MCF 10A (cell line): Measurements from ENCODE around the gene MYZAP. TPM values are rescaled to one million over a fixed set of nuclear protein-coding genes. Genes with fewer than 3 reads are reported as not detected.
A peak's percentile ranks its signal among the peaks of the same experiment; 100 is the strongest.

ENCODE experiments used
- BruUV-seq: library from RNA; stranded (reverse); fragments of 400-500 nt; replicated peaks from 2 replicates; lab custom pipeline; 2021; lab: Mats Ljungman, UMichigan
- CTCF ChIA-PET: fragments of 300-600 bp; sonication (Branson Sonifier 250); formaldehyde crosslinking; extraction: SDS; loops from one replicate; lab custom pipeline; 2021; ENCODE audit warnings: antibody characterized with exemption, inconsistent platforms; lab: Yijun Ruan, JAX
- POLR2A ChIA-PET: fragments of 300-600, 350-650 bp; sonication (Branson Sonifier 250); formaldehyde crosslinking; extraction: SDS; loops from one replicate; lab custom pipeline; 2020; ENCODE audit warnings: antibody characterized with exemption, inconsistent platforms; lab: Yijun Ruan, JAX
- DNase-seq: peaks from one replicate; pipeline ENCODE4 v3.0.0-alpha.2; 2018; ENCODE audit not compliant: unreplicated experiment
- H3K27ac Mint-ChIP-seq: one replicate; pipeline ENCODE4 v1.8.0; 2022; ENCODE audit warnings: mild to moderate bottlenecking, low read depth, mixed read lengths; ENCODE audit not compliant: unreplicated experiment
- H3K27me3 Mint-ChIP-seq: one replicate; pipeline ENCODE4 v1.8.0; 2022; ENCODE audit warnings: mixed read lengths; ENCODE audit not compliant: insufficient read depth, unreplicated experiment
- H3K36me3 Mint-ChIP-seq: one replicate; pipeline ENCODE4 v1.8.0; 2022; ENCODE audit warnings: mild to moderate bottlenecking, moderate library complexity, mixed read lengths; ENCODE audit not compliant: insufficient read depth, unreplicated experiment
- H3K4me1 Mint-ChIP-seq: one replicate; pipeline ENCODE4 v1.8.0; 2022; ENCODE audit warnings: mixed read lengths; ENCODE audit not compliant: insufficient read depth, unreplicated experiment
- H3K4me3 Mint-ChIP-seq: one replicate; pipeline ENCODE4 v1.8.0; 2022; ENCODE audit warnings: mild to moderate bottlenecking, moderate library complexity, mixed read lengths; ENCODE audit not compliant: unreplicated experiment
- H3K9me3 Mint-ChIP-seq: one replicate; pipeline ENCODE4 v1.8.0; 2022; ENCODE audit warnings: mixed read lengths; ENCODE audit not compliant: unreplicated experiment
- CTCF ChIP-seq: fragments of 200-600 bp; IDR thresholded peaks from one replicate; pipeline ENCODE4 v1.8.0; 2022; ENCODE audit warnings: antibody characterized with exemption, mild to moderate bottlenecking; ENCODE audit not compliant: unreplicated experiment
- intact Hi-C: fragments of 100-400 bp; cut with micrococcal nuclease; formaldehyde crosslinking; loops from 2 replicates; pipeline ENCODE4 v1.14.1; 2022
- total RNA-seq: library from RNA; stranded (reverse); gene quantifications from 2 replicates; pipeline ENCODE4 v1.2.3, GENCODE V29; 2022

MYZAP gene
- total RNA-seq, 1 experiment from 2014 or later: 1.3 TPM

- ChIA-PET POLR2A (interaction anchor here (1.6 to 1.9 kb wide), 2 partner anchors 12 to 129 kb away, joined by 4 to 5 read pairs; no protein-coding TSS in a partner anchor), CTCF (interaction anchor here (0.5 to 4.9 kb wide), 28 partner anchors 8 to 1024 kb away, joined by 3 to 39 read pairs (median 4); no protein-coding TSS in a partner anchor)
- TF ChIP-seq CTCF: no peak
- intact Hi-C loops: loop anchor here (1.0 kb wide), 2 partner anchors 64 to 130 kb away; no protein-coding TSS in a partner anchor
- no TSS peak for BruUV-seq
- DNase-seq: no peak
- H3K36me3 Mint-ChIP-seq: no peaks in the 10 kb centered on the region
- H3K4me1 Mint-ChIP-seq: peaks cover 17% of the 10 kb centered on the region
- H3K27ac Mint-ChIP-seq: no peak overlapping the region
- peaks cover 2% of the 10 kb centered on the region for H3K9me3 Mint-ChIP-seq
- no peak overlapping the region for H3K4me3 Mint-ChIP-seq
- no peaks in the 10 kb centered on the region for H3K27me3 Mint-ChIP-seq
Measured at GRCh38 chr15:57731530-57732103, 139.9 kb downstream of the MYZAP start.

GRCh38 chr15:57732526-57733331 is 141.0 kb downstream of the MYZAP start:
- CTCF ChIA-PET: interaction anchor here (0.5 to 4.9 kb wide), 40 partner anchors 8 to 522 kb away, joined by 3 to 39 read pairs (median 4); partner anchors contain the start of gene ALDH1A2
- Mint-ChIP-seq H3K4me3 (no peak overlapping the region), H3K9me3 (peaks cover 13% of the 10 kb centered on the region), H3K27me3 (no peaks in the 10 kb centered on the region), H3K36me3 (peaks cover 4% of the 10 kb centered on the region), H3K4me1 (peaks cover 6% of the 10 kb centered on the region), H3K27ac (no peak overlapping the region)
- no TSS peak for BruUV-seq
- intact Hi-C loops: loop anchor here (1.0 kb wide), 2 partner anchors 65 to 129 kb away; no protein-coding TSS in a partner anchor
- peak; percentile 80 for TF ChIP-seq CTCF
- POLR2A ChIA-PET: interaction anchor here (0.6 to 1.9 kb wide), 6 partner anchors 11 to 338 kb away, joined by 3 to 5 read pairs (median 4); no protein-coding TSS in a partner anchor
- peak; percentile 71 for DNase-seq

GRCh38 chr15:57734860-57735259 is 143.2 kb downstream of the MYZAP start:
- H3K9me3 Mint-ChIP-seq: peaks cover 14% of the 10 kb centered on the region
- ChIA-PET POLR2A (interaction anchor here (1.2 kb wide), 1 partner anchor 28 kb away, joined by 3 read pairs; no protein-coding TSS in a partner anchor), CTCF (interaction anchor here (1.4 to 2.1 kb wide), 2 partner anchors 329 to 336 kb away, joined by 3 to 6 read pairs; no protein-coding TSS in a partner anchor)
- H3K27me3 Mint-ChIP-seq: no peaks in the 10 kb centered on the region
- no peak overlapping the region for H3K27ac Mint-ChIP-seq
- no peak for DNase-seq
- H3K36me3 Mint-ChIP-seq: peaks cover 6% of the 10 kb centered on the region
- BruUV-seq: no TSS peak
- H3K4me3 Mint-ChIP-seq: no peak overlapping the region
- TF ChIP-seq CTCF: no peak
- intact Hi-C loops: no loop called here
- peaks cover 5% of the 10 kb centered on the region for H3K4me1 Mint-ChIP-seq

Other genes with a start within 250 kb of the MYZAP start
- gene CGNL1, start 215.4 kb upstream of the MYZAP start, total RNA-seq: 0.05 TPM in 1 of 2 replicates, not detected in the other
- gene POLR2M, start 114.8 kb downstream of the MYZAP start, total RNA-seq: 84.1 and 114 TPM in 2 replicates